Vagina (tissue), 2 donors: Measurements from ENCODE around the gene TRMT2A.

Source experiments
- POLR2A ChIP-seq, 2 donors: fragments of 450-650 bp; IDR thresholded peaks; one replicate each; pipeline ENCODE4 v1.6.1; 2017; ENCODE audit warnings: antibody characterized with exemption in 2 of 2, mild to moderate bottlenecking in 2 of 2, moderate library complexity in 2 of 2
- POLR2AphosphoS5 ChIP-seq, 2 donors: sonication (generic); formaldehyde crosslinking; IDR thresholded peaks; one replicate each; pipeline ENCODE4 v1.9.0; 2017; ENCODE audit warnings: antibody characterized with exemption in 2 of 2, mild to moderate bottlenecking in 2 of 2, low read depth in 1 of 2; ENCODE audit not compliant: insufficient read depth in 1 of 2

GRCh38 chr22:20165421-20165820 lies 48.4 kb upstream of the TRMT2A start:
- no peak for TF ChIP-seq POLR2AphosphoS5 (IDR thresholded peaks at IDR 0.05; ENCODE audit: insufficient read depth in 1 of 2, low read depth in 1 of 2)
- TF ChIP-seq POLR2A (IDR thresholded peaks at IDR 0.05): no peak
